ENCODE data around the gene F2. TPM values are rescaled to one million over a fixed set of nuclear protein-coding genes. Genes with fewer than 3 reads are reported as not detected.

F2 gene
- total RNA-seq, 4 donors from 2014 or later: not detected

DNA sequence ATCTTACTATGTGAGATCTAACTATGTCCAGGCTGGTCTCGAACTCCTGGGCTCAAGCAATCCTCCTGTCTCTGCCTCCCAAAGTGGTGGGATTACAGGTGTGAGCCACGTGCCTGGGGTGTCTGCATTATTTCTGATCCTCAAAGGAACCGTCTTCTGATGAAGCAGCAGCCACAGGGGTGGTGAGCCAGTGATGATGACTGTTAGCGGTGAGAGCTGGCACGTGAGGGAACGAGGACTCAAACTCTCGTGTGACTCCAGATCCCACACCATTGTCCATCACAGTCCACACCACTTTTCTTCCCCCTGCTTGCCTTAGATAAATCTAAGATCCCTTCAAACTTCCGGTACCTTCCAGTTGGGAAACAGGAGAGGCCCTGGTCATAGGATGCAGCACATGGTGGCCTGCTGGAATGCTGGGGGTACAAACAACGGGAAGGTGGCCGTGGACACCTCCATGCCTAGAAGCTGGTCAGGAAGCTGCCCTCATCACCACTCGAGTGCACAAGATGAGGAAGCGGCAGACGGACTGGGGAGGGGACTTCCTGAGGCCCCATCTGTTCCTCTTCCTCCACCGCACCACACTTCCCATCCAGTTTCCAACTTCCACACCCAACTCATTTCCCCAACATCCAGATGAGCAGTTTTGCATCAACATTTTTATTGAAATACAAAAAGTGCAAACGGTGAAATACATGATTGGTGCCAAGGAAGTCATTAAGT lies 42.4 kb upstream of the F2 start:
- Histone ChIP-seq H3K27me3 (no peaks in the 10 kb centered on the region), H3K4me1 (peaks cover 32 to 50% of the 10 kb centered on the region in 2 donors), H3K4me3 (replicated peaks in 1 of 3) (no peak overlapping the region), H3K9me3 (no peaks in the 10 kb centered on the region), H3K27ac (peak overlapping the region; percentile 81 to 89 (median 84)), H3K36me3 (peaks cover 48 to 55% of the 10 kb centered on the region in 2 donors)
- TF ChIP-seq CTCF (IDR thresholded peaks at IDR 0.05) (no peak), POLR2A (IDR thresholded peaks at IDR 0.05) (no peak)
- no peak for DNase-seq
- intact Hi-C loops (cut with DNase I): no loop called here
- WGBS, 2 donors: 85 to 89% methylated on average over 15 of the region's 15 CpGs

DNA sequence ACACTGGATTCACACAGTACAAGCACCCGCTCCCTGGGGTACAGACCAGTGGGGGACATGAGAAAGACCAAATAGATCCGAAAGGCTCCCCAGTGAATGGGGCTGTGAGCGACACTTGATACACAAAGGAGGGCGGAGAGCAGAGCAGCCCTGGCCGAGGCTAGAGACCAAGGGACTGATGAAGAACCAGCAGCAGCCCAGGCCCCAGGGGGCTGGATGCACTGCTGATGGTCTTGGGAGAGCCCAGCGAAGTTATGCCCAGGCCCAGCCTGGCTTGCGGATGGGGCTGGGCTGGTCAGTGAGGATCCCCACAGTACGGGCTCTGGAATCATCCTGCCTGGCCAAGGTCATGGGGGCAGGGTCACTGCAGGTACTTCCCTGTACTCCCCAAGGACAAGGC lies 41.8 kb upstream of the F2 start:
- 84 to 86% methylated on average over 6 to 7 of the region's 8 CpGs for WGBS, 2 donors
- Histone ChIP-seq H3K27me3 (no peaks in the 10 kb centered on the region), H3K4me3 (replicated peaks in 1 of 3) (no peak overlapping the region), H3K4me1 (peaks cover 31 to 44% of the 10 kb centered on the region in 2 donors), H3K9me3 (no peaks in the 10 kb centered on the region), H3K36me3 (peaks cover 48 to 58% of the 10 kb centered on the region in 2 donors), H3K27ac (peak overlapping the region in 1 of 3 donors; percentile 89)
- TF ChIP-seq POLR2A (IDR thresholded peaks at IDR 0.05): no peak
- no peak for TF ChIP-seq CTCF (IDR thresholded peaks at IDR 0.05)
- intact Hi-C loops (cut with DNase I): no loop called here
- DNase-seq: no peak

DNA sequence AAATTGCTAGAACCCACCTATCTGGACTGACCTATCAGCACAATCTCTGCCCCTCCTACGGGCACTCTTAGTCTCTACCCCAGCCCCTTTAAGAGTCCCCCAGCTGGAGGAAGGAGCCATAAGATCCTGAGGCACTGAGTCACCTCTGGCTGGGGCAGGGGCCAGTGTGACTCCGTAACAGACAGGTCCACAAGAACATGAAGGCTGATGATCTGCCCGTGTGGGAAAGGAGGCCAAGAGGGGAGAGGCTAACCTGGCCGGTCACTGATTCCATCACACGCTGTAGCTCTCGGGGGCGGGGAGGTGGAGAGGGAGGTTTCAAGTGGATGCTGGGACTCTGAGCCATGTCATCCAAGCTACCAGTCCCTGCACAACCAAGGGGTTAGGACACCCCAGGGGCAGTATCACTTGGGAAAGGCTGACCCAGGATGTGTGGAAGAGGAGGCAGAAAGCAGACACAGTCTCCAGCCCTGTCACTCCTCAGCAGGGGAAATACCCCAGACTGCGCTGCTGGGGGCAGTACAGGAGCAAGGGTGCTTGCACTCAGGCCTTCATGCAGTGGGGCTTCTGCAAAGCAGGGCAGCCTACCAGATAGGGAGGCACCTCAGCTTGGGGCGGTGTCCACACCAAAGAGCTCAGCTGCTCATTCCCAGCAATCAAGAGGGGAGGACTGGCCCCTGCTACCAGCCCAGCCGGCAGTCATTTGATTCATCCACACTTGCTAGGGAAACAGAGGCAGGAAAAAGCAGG lies 40.8 kb upstream of the F2 start:
- DNase-seq: no peak
- no peaks in the 10 kb centered on the region for H3K27me3 ChIP-seq
- H3K4me3 ChIP-seq (replicated peaks in 1 of 3): no peak overlapping the region
- 87% methylated on average over 7 to 10 of the region's 10 CpGs for WGBS, 2 donors
- TF ChIP-seq CTCF (IDR thresholded peaks at IDR 0.05) (no peak), POLR2A (IDR thresholded peaks at IDR 0.05) (no peak)
- peaks cover 38 to 48% of the 10 kb centered on the region in 2 donors for H3K36me3 ChIP-seq
- intact Hi-C loops (cut with DNase I): no loop called here
- H3K4me1 ChIP-seq: peaks cover 27 to 36% of the 10 kb centered on the region in 2 donors
- H3K9me3 ChIP-seq: no peaks in the 10 kb centered on the region
- H3K27ac ChIP-seq: peak overlapping the region in 1 of 3 donors; percentile 13

DNA sequence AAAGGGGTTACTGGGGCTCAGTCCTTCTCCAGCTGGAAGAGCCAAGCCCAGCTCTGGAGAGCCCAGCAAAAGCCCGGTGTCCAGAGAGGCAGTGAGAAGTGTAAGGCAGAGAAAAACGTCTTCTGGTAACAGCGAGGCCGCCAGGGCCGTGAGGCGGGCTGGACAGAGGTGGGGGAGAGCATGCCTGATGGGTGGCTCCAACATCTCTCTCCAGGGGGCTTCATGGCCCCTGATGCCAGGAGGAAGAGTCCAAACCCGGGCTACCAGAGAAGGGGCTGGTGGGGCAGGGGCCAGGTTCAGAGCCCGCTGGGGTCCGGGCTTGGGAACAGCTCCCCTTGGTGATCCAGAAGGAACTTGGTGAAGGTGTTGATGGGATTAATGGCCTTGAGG lies 40.3 kb upstream of the F2 start:
- no peaks in the 10 kb centered on the region for H3K9me3 ChIP-seq
- intact Hi-C loops (cut with DNase I): no loop called here
- no peak for DNase-seq
- no peaks in the 10 kb centered on the region for H3K27me3 ChIP-seq
- H3K36me3 ChIP-seq: peaks cover 36 to 43% of the 10 kb centered on the region in 2 donors
- peaks cover 26 to 32% of the 10 kb centered on the region in 2 donors for H3K4me1 ChIP-seq
- no peak for TF ChIP-seq CTCF (IDR thresholded peaks at IDR 0.05)
- no peak for TF ChIP-seq POLR2A (IDR thresholded peaks at IDR 0.05)
- 90 to 97% methylated on average over 8 to 9 of the region's 9 CpGs for WGBS, 2 donors
- H3K4me3 ChIP-seq (replicated peaks in 1 of 3): no peak overlapping the region
- H3K27ac ChIP-seq: no peak overlapping the region
